GM19035 (cell line): ENCODE measurements around the gene SPAG6.

Source experiments
- ATAC-seq: cut with Tn5 transposase; IDR thresholded peaks from one replicate; pipeline ENCODE4 v1.9.1; 2021; ENCODE audit not compliant: unreplicated experiment

SPAG6 gene

DNA sequence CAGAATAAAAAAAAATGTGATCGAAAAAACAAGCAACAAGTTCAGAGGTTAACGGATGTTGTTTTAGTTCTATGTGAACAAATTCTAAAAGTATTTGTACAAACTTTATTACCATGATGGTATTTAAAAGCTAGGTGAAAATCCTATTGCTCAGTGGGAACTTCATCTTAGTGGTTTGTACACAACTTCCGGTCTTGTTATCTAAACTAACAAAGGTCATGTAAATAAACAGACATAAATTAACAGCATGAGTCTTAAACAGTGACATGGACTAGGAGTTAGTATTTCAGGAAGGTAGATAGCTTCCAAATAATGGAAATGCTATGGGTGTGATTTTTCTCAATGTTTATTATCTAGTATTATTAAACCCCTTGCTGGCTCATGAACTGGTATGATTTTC is 83.8 kb downstream of the SPAG6 start:
- no peak for ATAC-seq

DNA sequence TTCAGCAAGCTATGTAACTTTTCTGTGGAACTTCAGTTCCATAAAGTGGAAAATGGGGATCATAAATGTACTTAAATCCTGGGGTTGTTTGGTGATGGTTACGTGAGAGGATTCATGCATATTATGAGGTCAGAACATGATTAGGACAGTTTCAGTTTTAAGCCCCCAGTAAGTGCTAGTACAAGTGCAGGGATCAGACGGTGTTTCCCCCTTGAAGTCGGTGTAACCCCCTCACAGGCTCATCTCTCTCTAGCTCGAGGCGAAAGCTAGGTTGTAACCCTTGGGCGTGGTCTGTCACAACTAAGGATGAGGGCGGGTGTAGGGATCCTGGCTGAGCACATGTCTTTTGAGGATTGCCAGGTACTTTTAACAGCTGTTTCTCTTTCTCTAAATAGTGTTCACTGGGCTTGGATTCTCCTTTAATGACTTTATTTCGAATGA is 84.7 kb downstream of the SPAG6 start:
- ATAC-seq = no peak

DNA sequence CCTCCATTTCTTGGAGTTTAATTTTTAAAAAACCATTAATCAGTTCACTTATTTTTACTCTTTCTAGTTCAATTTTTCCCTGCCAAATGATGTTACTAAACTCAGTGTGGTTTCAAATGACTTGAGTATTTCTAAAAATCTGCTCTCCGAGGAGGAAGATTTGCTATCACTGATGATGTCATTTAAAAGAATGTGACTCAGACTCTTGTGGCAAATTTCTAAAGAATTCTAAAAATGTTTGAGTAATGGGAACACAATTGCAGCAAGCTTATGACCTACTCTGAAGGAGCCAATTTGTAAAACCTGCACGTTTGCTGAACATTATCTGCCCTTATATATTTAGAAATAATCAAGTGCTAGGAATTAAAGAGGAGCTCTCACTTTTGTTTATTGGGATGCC is 88.6 kb downstream of the SPAG6 start:
- ATAC-seq = no peak

DNA sequence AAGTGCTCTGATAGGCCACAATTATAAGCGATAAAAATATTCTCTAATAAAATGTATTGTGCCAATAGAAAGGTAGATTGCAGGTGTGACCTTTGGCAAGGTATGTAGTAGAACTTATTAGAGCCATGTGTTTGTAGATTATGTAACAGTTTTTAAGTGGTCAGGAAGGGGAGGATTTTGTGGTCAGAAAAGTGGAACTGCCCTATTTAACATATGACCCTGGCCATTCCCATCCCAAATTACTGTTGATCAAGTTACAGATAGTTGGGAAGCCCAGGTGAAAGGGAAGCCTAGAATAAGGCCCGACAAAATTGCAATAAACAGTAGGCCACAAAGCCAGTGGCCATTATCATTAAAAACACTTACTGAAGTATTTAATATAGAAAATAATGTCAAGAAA is 89.2 kb downstream of the SPAG6 start:
- ATAC-seq = no peak

DNA sequence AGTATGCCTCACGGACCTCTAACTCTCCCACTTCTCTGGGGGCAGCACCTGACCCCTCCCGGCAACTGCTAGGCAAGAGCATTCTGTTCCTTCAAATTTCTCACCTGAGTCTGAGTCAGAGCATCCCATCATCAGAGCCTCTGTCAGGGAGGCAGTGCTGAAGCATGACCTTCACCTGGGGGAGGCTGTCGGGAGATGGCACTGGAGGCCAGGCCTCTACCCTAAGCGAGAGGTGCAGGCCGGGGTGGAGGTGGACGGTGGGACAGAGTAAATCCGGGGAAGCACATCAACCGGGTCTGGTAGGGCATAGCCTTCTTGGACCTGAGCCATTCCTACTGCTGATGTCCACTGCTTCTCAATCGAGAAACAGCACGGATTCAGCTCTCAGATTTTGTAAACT is 90.4 kb downstream of the SPAG6 start:
- no peak for ATAC-seq

DNA sequence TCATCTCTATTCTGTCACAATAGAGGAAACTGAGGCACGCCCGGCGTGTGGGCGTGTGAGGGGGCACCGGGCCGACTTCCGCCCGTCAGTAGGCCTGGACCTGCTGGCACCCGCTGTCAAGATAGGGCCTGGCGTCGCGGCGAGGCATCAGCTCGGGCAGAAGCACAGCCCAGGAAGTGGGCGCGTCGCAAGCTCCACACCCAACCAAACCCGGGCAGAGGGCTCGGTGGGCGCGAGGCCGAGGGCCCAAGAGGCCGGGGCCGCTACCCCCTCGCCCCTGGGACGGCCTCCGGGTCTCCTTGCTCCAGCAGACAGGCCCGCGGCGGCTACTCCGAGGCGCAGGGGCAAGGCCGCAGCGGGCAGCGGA is 91.2 kb downstream of the SPAG6 start:
- ATAC-seq = no peak

DNA sequence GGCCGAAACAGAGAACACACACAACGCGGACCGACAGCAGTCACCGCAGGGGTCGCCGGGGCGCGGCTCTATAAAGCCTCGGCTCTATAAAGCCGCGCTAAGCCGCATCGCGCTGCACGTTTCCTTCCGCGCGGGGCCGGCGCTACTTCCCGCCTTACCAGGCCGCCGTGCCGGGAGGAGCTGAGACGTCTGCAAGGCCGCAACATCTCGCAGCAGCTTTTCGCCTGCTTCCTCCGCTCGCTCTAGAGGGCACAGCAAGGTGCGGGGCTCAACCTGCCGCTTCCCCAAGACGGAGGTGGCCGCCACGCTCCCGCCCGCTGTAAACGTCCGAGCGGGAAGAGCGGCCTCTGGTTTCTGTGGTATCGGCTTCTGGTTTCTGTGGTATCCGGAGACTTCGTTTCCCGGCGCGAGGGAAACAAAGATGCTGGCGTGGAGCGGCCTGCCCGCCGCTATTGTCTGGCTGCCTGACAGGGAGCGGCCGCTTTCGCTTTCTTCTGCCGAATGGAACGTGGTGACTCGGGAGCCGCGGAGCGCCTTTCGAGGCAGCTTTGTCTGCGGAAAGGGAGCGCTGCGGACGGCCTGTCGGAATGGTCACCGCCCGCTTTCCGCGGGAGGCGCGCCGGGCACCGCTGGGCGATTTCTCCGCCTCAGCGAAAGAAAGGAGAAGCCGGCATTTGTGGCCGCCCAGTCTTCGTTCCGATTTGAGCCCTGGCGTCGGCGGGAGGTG is 91.8 kb downstream of the SPAG6 start:
- ATAC-seq = peak; percentile 83

DNA sequence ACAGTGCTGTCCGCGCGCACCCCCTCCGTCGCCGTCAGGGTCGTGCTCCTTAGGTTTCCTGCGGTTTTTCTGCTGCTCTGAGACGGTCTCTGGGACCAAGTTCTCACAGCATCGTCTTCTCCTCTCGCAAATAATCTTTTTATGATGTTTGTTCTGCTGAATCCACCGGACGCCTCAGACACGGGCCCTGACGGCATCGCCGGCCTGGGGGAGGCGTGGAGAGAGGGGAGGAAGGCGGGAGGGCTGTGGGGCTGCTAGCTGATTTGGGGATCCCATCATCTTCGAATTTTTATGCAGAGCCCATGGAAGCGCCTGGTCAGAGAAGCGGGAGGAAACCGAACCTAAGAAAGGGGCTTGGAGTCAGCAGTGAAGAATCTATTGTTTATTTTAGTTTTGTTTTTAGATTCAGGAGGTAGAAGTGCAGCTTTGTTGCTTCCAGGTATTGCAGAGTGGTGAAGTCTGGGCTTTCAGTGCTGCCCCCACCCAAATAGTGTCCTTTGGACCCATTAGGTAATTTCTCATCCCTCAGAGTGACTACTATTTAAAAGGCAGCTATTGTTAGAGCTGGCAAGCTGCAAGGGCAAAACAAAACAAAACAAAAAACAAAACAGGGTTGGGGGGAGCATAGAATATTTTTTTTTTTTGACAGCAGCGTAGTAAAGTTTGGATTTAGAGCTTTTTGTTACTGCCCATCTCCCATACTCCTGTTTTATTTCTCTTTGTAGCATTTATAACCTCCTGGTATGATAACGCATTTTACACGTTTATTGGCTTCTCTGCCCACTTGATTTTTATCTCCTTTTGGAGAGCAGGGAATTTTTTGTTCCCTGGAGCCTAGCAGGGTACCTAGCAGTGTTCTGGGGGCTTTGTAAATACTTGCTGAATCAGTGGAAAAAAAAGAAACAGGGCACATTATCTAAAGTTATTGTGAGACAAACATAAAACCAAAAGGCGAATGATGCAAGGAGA is 92.6 kb downstream of the SPAG6 start:
- ATAC-seq = peak; percentile 24

DNA sequence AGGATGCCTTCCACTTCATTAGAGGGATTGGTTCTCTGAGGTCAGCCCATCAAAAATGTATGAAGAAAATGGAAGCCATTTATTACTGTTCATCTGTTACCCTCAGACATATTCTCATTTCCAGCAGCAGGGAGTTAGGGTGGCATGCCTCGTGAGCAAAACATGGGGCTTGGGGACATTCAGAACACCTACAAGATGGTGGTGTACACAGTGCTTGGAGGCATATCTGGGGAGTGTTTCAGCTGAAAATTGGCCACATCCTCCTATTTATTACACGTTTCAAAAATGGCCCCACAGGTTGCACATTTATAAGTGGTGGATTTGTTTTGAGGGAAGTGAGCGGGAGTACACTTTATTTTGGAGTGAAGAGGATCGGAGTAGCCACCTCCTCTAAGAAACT is 93.4 kb downstream of the SPAG6 start:
- no peak for ATAC-seq

DNA sequence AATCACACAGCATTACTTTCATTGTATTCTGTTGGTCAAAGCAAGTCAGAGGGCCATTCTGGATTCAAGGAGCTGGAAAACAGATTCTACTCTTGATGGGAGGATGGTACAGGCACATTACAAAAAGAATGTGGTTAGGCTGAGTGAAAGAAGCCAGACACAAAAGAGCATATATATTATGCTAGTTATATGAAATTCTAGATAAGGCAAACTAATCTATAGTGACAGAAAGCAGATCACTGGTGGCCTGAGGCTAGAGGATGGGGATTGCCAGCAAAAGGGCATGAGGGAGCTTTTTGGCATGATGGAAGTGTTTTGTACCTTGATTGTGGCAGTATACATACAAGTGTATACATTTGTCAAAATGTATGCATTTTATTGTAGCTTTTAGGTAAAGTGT is 96.8 kb downstream of the SPAG6 start:
- ATAC-seq = no peak

DNA sequence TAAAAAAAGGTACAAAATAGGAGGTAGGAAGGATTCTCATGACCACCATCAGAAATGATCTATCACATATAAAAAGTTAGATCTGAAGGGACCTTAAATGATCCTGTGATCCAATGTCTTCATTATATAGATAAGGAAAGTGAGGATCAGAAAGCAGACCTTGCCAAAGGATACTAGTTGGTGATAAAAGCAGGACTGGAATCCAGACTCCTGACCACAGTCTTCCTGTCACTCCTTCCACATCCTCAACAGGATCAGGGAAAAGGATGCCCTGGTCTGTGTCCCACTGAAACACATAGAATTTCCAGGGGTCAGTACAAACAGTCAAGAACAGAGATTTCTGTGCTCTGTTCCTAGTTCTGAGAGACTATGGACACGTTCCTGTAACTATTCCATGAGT is 97.2 kb downstream of the SPAG6 start:
- no peak for ATAC-seq

DNA sequence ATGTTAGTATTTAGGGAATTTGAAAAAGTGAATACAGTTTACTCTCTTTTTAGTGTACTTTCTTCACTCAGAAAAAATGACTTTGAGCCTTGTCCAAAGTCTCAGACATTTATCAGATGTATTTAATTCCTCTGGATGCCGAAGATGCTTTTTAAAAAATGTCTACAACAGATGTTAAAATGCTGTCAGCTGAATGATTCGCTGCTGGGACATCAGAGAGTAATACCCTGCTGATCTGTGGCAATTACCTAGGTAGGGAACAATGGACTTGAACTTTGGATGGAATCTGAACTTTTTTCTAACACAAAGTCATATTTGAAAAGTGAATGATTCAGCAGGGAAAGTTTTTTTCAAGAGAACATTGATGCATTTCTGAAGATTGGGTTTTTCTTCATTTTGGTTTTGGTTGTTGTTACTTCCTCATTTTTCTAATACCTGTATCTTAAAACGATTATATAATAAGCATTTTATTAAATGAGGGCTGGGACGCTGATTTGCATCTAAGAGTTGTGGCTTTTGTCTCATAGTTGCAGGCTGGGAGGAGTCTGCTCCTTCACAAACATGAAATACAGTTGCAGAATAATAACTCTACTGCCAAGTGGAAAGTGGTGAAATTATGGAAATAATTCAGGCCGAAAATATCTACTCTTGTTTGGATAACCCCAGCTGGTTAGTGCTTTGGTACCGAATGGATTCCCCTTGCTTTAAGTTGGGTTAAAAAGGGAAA is 98.0 kb downstream of the SPAG6 start:
- no peak for ATAC-seq

DNA sequence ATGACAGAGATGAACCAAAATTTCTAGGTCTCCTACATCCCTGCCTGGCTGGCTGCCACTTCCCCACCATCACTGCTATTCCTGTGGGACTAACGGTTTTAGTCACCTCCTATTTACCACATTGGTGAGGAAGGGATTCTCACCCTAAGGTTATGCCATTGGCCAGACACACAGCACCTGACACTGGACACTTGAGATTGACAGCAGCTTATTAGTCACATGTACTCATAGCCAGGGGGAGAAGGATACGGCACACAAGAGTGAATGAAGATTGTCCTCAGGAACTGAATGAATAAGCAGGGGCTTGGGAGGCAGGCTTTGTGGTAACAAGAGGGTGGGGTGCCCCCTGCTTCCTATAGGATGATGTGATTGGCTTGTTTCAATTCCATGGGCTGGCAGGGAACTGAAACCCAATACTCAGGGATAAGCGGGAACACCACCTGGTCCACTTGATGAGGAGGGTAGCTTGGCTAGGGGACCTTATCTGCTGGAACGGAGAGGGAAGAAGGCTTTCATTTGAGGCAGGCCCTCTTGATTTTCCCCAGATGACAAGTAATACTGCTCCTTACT is 99.0 kb downstream of the SPAG6 start:
- ATAC-seq = no peak

DNA sequence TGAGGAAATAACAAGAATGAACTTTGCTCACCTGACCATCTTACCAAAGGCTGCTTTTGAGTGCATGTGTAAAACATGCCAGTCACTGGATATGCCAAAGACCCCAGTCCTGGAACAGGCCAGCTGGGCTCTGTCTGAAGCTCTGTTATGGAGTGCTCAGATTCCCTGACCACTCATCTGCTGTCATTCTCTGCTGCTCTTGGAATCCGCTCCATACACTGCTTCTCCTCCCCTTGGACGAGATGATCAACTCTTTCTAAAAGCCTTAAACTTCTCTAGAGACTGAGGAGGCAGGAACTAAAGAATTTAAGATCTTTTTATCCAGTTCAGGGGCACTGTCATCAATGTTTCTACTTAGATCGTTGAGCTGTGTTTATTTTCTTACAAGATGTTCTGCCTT is 100.2 kb downstream of the SPAG6 start:
- no peak for ATAC-seq

DNA sequence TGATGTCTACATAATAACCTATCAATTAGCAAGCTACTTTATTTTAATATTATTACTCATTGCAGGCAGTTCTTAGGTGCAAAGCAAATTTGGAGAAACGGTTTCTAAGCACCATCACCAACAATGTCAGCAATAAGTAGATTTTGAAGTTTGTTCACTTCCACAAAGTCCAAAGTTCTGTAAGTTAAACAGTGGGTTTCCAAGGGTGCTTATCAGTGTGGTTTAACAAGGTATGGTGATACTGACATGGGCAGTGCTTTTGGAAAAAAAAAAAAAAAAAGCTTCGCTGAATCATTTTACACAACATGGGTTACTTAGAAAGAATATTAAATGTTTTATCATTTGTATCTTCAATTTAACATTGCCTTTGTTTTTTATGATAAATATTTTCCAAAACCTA is 101.8 kb downstream of the SPAG6 start:
- ATAC-seq = no peak

DNA sequence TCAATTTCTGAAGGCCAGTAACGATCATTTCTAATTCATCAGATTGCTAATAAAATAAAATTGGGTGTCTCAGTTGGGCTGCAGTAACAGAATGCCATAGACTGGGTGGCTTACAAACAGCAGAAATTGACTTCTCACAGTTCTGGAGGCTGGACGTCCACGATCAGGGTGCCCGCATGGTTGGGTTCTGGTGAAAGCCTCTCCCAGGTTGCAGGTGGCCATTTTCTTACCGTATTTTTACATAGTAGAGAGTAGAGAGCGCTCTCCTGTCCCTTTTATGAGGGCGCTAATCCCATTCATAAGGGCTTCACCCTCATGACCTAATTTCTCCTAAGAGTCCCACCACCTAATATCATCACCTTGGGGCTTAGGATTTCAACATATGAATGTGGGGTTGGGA is 106.0 kb downstream of the SPAG6 start:
- ATAC-seq = no peak

DNA sequence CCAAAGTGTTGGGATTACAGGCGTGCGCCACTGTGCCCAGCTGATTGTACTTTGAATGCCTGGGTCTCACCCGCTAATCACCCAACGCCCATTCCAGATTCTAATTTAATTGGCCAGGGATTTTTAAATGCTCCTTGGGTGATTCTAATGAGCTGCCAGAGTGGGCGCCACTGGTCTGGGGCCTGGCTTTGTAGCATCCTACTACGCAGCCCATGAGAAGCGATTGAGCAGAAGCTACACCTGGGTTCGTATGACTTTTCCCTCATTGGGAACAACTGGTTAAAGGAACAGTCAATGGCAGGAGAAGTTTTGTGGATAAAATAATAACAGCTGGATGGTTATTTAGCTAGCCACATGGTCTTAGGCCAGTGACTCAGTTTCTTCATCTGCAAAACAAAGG is 108.0 kb downstream of the SPAG6 start:
- no peak for ATAC-seq

DNA sequence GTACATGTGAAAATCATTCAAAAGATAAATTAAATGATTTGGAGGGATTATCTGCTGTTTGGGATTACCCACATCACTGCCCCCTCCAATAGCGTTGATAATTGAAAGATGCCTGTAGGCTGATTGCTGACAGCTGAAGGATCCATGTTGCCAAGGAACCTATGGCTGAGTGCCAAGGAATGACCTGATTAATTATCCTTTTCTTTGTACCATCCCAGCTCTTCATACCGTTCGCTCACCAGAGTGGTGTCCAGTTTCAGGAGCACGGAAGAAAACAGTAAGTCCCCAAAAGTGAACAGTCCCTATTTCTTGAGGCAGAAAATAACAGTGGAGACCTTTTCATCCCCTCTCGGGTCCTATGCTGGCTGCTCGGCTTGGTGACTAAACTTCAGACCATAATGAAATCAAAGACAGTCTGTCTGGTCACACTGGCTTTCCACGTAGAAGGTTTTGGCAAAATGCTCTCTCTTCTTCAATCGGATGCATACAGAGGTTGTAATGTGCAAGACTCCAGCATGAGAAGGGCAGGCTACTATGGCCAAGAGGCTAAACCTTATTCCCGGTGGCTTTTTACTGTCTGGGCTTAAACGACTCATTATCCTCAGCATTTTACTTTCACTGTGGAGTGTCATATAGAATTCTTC is 108.8 kb downstream of the SPAG6 start:
- ATAC-seq = no peak

DNA sequence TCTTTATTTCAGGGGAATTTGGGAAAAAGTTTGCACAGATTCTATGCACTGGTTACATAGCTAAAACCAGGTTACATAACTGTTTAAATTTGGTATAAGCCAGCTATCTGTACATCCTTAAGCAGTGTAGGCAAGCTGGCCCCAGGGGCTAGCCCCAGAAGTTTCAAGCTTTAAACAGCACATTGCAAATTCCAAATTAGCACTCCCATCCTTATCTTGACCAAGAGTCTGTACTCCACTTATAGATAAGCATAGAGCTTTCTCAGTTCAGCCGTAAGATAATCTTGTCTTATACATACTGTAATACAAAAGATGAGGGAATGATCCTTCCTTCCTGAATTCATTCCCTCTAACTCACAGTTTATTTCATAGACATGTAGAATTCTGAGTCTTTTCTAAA is 109.3 kb downstream of the SPAG6 start:
- peak; percentile 24 for ATAC-seq

DNA sequence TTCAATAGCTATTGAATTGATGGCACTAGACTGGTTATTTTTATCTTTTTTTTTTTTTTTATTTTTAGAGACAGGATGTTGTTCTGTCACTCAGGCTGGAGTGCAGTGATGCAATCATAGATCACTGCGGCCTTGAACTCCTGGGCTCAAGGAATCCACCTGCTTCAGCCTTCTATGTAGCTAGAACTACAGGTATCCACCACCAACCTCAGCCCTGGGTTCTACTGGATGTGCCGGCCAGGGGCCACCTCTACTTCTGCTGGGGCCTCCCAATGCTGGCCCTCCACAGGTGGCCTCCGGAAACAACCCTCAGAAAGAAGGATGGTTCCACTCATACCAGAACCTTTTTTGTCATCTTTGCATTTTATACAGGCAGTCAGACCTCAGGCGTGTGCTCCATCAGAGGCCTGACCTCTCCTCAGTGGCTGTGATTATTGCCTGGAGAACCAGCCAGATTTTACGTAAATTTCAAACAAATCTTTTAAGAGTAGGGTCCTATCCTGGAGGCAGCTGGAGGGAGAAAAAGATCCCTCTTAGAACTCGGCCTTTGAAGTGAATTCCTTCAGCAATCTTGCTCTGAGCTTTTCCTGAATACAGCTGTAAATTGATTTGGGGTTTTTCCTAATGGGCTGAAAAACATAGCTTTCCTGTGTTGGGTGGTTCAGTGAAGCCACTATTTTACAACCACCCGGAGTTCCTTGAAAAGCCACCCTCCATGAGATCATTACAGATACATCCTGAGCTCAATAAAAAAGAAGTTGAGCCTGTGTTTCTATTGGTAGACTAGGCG is 110.0 kb downstream of the SPAG6 start:
- peak; percentile 58 for ATAC-seq
